HG03571 (cell line): ENCODE results near the gene PRRT1.

Source experiments
- ATAC-seq: cut with Tn5 transposase; IDR thresholded peaks from one replicate; pipeline ENCODE4 v1.9.1; 2021; ENCODE audit not compliant: unreplicated experiment

The PRRT1 gene

DNA sequence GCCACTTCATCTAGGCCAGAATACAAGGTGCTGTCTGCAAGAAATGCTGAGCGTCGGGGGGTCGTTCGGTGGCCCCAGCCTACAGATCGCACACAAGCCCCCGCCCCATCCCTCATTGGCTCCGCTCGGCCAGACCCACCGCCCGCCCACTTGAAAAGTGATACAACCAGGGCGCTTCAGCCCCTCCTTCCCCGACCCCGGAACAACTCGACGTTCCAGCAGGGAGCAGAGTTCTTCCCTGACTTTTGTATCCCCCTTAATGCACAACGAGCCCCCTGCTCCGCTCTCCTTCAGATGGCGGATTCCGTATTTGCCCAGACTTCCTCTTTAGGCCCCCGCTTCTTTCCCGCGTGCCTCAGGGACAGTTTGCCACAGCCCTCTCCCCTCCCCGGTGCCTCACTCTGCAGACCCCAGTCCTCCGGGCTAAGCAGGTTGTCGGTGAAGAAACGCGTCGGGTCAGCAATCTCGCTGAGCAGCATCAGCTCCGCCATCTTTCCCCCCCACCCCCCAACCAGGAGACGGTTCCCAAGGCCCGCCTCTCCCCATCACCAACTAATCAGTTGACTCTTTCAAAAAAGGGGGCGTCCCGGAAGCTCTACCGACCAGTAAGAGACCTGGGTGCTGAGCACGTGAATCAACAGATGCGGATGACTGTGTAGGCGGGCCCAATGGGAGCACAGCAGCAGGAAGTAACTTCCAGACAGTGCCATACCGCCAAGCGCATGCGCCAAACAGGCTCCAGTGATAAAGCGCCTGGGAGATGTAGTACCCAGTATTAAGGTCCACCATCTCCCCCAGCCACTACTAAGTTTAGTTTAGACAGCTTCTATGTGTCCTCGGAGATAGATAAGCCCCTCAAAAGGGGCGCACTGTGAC lies 23.8 kb downstream of the PRRT1 start, which contains the start of gene ATF6B:
Gene ATF6B (minus strand): TSS at position 530 of the 876 bp plus-strand sequence. CDS start 39 bp downstream, at position 491.
- ATAC-seq = peak; percentile 75

DNA sequence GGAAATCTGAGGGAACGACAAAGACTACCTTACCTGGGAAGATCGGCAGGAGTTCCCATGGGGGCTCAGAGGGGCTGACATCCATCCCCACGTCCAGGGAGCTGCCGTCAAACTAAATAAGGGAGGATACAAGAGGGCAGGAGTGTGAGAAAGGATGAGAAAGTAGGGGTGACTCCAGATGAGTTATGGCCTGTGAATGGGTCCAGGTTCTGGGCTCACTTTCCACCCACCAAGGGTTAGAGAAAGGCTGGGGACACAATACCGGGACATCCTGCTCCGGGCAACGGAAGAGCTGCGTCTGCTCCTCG lies 24.4 kb downstream of the PRRT1 start:
- no peak for ATAC-seq

DNA sequence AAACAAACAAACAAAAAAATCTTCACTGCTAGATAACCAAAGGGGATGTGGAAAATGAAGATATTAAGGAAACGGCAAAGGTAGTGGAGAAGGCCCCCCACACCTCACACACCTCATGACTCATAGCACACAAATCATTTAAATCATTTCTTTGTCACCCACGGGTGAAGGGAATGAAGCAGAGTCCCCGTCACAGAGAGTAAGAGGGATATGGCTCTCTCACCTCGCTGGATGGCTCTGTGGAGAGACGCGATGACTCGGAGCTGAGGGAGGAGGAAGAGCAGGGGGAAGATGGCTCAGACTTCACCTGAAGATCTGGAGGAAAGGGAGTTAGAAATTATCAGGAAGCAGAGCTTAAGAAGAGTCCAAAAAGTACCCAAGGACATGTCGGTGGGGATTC lies 24.9 kb downstream of the PRRT1 start:
- ATAC-seq = no peak

DNA sequence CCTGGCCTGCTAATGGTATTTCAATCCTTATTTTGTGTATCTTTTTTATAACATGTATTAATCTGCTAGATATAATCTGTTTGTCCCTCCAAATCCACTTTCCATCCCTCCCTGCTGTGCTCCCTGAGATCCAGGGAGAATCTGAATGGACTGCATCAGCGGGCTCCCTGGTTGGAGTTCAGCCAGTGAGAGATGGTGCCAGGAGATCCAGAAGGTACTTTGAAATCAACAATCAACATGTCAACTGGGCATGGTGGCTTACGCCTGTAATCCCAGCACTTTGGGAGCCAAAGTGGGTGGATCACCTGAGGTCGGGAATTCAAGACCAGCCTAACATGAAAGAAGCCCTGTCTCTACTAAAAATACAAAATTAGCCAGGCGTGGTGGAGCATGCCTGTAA lies 28.1 kb downstream of the PRRT1 start:
- ATAC-seq = no peak

DNA sequence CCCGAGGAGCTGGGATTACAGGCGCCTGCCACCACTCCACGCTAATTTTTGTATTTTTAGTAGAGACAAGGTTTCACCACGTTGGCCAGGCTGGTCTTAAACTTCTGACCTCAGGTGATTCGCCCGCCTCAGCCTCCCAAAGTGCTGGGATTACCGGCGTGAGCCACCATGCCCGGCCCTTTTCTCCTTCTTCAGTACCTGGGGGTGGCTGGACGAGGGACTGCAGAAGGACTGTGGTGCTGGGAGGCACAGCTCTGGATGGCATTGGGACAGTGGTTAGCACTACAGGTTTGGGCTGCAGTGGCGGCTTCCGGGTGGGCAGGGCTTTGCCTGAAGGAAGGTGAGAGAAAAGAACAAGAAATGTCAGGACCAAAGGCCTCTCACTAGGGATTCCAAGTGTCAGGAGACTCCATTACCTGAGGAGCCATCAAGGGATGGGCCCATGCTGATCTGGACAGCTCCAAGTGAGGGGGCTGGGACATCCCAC lies 31.1 kb downstream of the PRRT1 start:
- ATAC-seq = no peak

DNA sequence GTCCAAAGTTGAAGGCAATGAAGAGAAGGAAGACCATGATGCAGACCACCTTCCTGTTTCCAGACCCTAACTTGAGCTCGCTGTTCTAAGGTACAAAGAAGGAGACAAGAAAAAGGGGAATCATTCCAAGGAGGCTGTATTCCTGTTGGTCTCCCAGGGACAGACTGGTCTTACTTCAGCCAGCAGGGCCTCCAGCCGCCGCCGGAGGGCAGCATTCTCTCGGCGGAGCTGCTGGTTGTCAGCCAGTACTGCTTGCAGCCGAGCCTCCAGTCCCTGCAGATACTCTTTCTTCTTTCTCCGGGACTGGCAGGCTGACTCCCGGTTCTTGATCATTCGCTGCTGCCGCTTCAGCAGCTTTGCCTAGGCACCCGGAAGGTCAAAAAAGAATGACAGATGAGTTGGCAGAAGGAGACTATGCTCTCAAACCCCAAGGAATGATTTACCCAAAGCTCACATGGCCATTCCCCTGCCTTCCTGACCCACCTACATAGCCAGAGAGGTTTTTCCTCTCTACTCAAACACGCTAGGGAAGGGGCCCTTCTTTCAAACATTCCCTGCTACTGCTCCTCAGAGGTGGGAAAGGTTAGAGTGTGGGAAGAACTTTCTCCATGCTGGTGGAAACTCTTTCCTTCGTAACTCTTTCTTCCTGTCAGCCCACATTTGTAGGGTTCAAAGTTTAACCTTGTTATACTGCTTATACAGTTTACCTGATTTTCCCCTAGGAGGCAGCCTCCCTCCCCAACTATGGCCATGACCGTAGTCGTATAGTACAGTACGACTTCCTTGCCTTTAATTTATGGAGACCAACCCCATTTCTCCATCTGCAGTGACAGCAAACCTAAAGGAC lies 32.7 kb downstream of the PRRT1 start:
- no peak for ATAC-seq

DNA sequence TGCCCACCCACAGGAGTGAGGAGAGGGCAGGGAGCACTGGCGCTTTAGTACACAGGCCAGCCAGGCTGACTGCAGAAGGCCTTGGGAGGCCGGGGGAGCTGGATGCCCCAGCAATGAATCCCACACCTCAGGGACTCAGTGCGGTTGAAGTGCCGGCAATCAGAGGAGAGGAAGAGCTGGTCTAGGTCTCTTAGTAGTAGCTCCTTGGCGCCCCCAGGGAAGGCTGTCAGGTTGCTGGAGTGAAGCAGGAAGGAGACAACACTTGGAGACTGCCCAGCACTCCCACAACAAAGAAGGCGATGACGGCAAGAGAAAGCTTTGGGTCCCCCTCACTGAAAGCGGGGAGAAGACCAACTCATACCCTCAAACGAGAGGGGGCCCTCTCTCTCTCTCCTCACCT lies 34.3 kb downstream of the PRRT1 start:
- ATAC-seq = no peak

DNA sequence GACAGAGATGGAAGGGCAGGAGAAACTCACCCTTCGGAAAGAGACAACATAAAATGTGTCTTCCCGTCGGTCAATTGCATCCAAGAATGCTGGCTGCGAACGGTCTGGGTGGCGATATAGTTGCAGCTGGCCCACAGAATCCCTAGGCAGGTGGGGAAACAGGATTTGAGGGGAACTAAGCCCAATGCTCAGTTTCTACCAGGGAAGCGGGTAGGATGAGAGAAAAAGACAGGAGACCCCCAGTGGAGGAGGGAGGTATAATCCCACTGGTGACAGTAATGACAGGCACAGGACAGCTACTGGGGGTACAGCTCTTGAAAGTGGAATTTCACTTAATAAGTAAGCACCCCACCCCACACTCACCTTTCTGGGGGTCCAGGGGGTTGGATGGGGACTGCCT lies 35.1 kb downstream of the PRRT1 start:
- ATAC-seq = no peak

DNA sequence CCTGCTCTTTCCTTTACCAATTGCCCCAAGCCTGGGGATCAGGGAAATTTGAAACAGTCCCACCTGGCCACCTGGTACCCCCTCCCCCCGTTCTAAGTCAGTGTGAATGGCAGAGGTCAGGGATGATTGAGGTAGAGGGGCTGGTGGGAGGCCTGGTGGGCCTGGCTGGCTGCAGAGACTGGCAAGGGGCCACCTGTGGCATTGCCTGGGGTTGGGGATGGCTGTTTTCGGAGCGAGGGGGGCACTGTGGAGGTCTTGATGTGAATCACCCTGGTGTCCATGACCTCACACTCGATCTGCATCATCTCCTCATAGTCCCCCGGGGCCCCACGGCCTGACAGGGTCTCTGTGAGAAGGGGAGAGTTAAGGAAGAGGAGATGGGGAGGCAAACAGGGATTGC lies 36.1 kb downstream of the PRRT1 start:
- ATAC-seq = no peak

DNA sequence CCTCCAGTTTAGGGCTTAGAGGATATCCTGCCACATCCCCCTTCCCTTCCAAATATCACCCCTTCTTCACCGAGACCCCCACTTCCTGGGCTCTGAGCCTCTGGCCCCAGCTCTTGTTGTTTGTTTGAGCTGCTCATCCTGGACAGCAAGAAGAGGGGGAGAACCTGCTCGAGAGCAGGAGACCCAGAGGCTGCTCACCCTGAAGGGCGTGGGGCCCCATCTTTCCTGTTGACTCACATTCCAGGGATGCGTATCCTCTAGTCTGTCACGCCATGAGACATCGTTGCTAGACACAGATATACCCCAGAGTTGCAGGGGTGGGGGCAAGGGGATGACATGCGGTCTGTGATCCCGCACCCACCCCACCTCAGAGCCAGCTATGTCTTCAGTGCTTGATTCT lies 36.9 kb downstream of the PRRT1 start:
- ATAC-seq = no peak

DNA sequence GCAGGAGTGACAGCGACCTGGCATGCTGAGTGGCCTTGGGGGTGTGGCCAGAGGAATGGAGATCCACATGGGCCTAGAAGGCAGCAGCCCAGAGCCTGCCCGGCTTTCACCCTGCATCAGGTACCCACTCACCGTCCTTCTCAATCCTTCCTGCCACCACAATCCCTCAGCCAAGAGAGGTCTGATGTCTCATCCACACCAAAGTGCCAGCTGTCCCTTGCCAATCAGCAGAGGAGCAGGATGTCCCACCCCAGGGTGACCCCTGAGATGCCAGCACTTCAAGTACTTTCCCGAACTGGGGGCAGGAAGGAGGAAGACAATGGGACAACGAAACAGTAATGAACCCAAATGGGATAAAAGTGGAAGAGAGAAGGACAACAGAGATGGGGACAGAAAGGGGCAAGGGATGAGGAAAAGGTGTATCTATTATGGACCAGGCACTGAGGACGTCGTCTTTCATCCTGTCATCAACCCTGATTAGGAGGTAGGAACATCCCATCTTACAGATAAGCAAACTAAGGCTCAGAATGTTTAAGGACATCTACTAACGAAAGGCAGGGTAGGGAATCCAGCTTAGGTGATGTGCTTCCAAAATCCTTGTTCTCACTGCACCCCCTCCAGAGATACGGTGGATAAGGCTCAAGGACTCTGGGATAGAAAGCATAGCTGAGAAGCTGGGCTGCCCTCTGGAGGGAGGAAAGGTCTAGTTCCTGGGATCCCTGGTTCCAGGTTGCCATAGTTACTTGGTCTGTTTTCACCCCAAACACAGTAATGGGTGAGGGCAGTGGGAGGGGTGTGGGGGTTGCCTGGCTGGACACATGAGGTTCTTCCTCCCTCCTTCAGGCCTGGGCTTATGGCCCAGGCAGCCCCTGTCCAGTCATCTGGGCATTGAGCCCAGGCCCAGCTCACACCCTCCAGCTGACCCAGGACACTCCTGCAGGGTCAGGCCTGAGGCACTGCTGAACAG lies 38.1 kb downstream of the PRRT1 start:
- ATAC-seq = no peak

DNA sequence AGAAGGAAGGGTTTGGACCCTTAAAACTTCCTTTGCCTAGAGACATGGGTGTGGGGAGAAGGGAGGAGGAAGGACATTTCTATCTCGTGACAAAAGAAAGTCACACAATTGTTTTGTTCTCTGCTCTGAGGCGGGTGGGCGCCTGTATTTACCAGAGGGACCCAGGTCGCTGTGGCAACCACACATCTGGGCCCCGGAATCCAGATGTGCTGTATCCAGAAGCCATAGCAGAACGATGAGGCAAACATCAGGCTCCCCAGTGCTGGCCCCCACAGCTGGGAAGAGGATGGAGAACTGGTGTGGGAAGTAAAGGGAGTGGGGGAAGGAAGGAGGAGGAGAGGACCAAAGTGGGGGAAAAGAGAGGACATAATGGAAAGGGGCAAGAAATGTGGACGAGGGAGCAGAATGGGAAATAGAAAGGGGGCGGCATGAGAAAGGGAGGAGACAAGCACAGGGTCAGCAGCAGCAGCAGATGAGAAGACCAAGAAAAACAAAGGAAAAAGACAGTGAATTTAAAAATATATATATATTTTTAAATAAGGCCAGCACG lies 39.2 kb downstream of the PRRT1 start:
- ATAC-seq = no peak

DNA sequence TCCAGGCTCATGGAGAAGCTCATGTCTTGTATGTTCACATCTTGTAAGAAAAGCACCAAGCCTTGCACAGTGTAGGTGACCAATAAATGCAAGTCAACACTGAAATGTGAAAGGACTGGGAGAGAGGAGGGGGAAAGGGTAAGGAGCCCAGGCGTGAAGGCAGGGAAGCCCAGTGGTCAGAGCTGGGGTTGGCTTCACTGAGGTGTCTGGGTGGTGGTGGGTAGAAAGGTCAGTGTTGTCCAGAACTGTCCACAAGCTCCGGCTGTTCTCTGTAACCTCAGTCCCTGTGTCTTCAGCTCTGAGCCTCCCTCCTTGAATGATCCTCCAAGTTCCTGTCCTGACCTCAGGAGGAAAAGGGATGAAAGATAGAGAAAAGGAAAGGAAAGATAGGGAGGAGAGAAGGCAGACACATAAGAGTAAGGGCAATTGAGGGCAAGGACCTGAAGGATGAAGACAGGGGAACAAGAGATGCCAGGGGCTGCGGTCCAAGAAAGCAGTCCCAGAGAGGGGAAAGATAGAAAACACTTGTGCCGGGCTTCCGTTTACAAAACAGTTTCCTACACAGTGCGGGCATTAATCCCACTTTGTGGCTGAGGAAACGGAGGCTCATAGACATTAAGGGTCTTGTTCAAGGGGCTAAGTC lies 40.2 kb downstream of the PRRT1 start:
- ATAC-seq = no peak

DNA sequence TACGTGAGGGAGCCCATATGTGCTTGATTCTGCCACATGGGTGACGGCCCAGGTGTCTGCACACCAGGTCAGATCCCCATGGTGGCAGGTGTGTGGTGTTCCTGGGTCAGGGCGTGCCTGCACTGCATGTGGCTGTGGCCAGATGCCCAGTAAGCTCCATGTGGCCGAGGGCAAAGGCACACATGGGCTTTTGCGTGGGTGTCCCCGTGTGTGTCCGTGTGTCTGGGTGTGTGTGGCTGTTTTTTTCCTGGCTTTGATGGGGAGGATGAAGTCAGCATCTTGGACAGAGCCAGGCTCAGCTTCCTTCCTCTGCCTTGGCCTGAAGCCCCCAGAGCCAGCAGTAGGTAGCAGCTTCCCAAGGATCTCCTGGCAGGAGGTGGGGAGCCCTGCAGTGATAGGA lies 41.1 kb downstream of the PRRT1 start:
- ATAC-seq = no peak

DNA sequence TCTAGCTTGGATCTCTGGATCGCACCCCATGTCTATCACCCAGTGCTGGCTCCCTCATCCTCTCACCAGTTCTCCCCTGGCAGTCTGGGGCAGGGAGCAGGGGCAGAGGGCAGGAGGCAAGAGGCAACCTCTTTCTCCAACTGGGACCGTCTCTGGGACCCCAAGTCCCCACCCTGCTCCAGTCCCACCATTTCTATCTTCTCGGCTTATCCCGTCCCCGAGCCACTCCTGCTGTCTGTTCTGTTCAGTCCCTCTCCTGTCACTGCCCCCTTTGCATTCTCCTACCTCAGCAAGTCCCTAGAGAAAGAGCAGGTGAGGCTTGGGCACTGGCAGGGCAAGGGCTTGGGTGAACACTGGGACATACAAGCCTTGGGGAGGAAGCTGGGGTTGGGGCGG lies 42.0 kb downstream of the PRRT1 start:
- no peak for ATAC-seq

DNA sequence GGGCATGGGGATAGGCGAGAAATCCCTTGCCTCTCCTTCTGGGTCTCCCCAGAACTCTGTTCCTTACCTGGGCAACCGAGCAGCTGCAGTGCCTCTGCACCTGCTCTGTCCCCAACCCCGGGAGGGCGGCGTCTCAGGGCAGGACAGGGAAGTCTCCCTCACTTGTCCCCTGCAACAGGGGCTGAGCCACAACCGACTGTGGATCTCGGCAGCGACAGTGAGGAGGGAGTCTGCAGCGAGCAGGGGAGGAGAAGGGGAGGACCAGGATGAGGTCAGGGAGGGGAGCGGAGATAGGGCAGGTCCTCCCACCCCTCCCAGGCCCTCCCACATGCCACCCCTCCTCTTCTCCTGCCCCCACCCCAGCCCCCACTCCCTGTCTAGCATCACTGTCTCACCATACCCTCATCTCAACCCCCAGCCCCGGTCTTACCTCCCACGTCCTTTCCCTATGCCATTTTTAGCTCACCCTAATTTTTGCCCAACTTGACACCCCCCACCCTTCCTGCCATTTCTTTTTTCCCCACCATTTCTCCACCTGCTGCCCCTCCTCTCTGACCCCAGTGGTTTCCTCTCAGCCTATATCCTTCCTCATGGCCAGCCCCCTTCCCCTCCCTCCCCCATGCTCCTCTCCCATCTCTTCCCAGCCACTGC lies 42.5 kb downstream of the PRRT1 start, which contains the start of gene TNXB:
Gene TNXB (minus strand): TSS at position 225 of the 651 bp plus-strand sequence. CDS start 11,140 bp downstream, outside the sequence.
- no peak for ATAC-seq

DNA sequence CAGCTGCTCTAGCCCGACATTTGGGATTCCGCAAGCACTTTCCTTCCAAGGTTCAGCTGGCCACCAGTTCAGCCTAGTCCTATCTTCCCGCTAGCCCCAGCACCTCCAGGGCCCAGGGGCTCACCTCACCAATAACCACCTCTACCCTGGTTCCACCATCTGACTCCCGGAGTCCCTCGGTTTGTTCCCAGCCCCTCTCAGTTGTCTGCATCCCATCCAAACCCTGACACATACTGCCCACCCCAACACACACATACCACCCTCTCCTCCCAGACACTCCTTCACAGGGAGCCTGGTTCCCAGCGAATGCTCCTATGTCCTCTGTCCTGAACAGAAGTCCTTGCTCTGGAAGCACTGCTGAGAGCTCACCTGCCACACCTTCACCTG lies 43.0 kb downstream of the PRRT1 start:
- ATAC-seq = no peak

DNA sequence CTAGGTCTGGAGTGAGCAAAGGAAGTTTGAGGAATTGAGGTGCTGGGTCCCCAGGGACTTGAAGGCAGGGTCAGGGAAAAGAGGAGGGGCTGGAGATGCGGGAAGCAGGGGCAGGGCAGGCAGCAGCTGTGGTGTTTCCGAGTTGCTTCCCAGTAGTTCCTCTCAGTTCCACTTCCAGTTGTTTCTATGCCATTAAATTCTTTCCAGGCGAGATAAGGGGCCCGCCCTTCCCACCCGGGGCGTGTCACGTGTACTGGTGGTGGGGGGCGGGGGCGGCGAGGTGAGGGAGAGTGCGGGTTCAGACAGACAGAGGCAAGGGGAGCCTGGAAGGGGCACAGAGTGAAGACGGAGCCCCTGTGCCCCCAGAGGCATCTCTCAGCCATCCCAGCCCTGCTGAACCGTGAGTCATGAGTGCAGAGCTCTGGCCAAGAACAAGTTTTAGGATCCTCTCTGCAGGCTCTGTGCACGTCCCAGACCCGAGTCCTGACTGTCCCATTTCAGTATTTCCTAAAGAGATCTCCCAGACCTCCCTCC lies 43.6 kb downstream of the PRRT1 start:
- ATAC-seq = no peak

DNA sequence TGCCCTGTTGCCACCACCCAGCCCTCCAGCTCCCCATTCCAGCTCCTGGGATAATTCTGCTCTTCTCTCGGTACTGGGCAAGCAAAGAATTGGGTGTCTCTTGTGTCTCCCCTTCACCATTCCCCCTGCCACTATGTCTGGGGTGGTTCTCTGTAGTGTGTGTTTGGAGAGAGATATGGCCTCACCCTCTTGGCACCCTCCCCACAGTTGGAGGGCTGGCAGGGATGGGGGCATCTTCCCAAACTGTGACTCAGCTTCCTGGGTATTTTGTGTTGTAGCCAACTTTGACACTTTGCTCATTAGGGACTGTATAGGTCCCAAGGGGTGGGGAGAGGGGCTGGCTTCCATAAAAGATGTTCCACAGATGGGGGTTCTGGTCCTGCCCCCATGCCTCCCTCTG lies 44.3 kb downstream of the PRRT1 start:
- no peak for ATAC-seq
